Measurements from ENCODE around the gene CELA2A.
"Not testable (repeated sequence)": the region's sequence is repeated elsewhere in the genome, so short reads cannot be mapped to it uniquely, and the experiment has no call there.

CELA2A gene

DNA sequence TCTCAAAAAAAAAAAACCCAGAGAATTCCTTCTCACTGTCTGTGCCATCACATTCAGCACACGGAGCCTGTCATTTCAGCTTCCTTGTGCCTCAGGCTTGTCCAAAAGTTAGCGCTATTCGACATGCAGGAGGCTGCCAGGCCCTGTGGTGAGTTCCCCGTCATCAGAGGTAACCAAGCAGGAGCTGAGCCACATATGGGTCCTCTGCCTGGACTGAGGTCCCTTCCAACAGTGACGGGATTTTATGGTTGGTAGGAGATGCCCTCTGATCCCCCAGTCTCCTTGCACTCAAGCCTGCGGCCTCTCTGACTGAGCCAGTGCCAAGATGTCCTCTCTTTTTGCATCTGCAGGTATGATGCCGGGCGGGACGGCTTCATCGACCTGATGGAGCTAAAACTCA lies 31.0 kb upstream of the CELA2A start:
- DNase-seq (ENCODE audit: low read depth in 2 of 2) = no peak

DNA sequence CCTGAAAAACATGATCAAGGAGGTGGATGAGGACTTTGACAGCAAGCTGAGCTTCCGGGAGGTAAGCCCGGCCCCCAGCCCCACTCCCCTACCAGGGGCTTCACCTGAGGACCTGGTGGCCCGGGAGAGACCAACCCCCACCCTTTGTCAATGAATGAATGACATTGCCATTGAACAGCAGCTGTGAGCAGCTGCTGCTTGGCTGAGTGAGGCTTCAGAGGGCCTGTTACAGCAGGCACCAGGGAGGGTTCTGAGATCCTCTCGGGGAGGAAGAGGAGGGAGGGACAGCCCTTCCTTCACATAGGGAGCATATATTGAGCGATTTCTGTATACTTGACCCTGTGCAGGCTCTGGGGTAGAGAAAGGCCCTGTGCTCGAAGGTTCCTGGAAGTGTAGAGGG lies 30.6 kb upstream of the CELA2A start:
- DNase-seq (ENCODE audit: low read depth in 2 of 2) = no peak

DNA sequence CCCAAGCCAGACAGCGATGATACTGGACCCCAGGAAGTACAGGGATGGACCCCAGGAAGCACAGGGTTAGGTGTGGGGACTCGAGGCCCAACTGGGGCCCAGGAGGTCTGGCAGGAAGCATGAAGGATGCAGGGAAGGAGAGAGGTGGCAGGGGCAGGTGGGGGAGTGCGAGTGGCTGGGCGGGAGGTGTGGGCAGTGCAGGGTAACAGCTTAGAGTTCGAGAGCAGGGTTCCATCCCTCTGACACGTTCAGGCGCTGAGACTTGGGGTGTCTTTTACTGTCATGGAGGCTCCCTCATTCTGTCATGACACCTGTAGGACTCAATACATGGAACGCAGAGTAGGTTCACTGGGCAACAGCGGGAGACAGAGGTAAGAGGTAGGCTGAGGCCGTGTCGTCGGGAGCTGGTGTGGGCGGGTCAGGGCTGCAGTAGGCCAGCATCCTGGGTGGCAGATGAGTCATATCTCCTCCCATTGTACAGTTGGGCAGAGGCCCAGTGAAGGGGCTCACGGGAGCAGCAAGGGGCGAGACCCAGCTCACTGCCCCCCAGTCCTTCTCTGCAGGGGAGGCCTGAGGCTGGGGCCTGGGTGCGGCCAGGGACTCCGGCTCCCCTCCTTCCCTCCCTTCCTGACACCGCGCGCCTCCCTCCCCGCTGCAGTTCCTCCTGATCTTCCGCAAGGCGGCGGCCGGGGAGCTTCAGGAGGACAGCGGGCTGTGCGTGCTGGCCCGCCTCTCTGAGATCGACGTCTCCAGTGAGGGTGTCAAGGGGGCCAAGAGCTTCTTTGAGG lies 29.8 kb upstream of the CELA2A start:
- DNase-seq (ENCODE audit: low read depth in 2 of 2) = no peak

- no peak for DNase-seq (ENCODE audit: low read depth in 2 of 2)
Measured at GRCh38 chr1:15427280-15427666, 29.3 kb upstream of the CELA2A start.

DNA sequence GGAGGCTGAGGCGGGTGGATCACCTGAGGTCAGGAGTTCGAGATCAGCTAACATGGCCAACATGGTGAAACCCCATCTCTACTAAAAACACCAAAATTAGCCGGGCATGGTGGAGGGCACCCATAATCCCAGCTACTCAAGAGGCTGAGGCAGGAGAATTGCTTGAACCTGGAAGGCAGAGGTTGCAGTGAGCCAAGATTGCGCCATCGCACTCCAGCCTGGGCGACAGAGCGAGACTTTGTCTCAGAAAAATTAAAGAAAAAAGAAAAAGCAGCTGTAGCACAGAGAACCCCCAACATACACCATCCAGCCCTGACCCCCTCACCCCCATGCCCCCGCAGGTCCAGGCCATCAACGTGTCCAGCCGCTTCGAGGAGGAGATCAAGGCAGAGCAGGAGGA lies 28.3 kb upstream of the CELA2A start:
- not testable (repeated sequence) for DNase-seq (ENCODE audit: low read depth in 2 of 2)

DNA sequence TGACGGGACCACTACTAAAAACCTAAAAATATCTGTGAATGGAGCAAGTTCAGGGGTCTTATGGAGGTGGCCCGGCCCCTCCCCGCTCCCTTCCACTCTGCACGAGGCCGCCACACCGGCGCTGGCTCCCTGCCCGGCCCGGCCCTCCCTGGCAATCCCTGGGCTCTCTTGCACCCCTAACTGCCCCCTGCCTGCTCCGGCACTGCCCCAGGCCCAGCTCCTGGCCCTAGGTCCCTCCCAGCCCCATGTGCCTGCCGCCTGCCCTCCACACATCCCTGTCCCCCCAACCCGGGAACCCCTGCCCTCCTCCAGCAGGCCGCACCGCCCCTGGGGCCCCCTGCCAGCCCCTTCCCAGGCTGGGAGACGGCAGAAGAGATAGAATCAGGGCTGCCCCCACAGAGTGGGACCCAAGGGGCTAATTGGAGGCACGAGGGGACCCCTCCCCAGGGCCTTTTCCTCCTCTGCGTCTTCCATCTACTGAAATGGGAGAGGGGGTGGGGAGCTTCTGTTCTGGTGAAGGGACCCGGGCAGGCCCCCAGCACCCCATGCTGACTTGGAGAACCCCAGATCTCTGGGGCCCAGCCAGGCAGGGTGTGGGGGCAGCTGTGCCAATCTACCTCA lies 27.6 kb upstream of the CELA2A start:
- no peak for DNase-seq (ENCODE audit: low read depth in 2 of 2)

DNA sequence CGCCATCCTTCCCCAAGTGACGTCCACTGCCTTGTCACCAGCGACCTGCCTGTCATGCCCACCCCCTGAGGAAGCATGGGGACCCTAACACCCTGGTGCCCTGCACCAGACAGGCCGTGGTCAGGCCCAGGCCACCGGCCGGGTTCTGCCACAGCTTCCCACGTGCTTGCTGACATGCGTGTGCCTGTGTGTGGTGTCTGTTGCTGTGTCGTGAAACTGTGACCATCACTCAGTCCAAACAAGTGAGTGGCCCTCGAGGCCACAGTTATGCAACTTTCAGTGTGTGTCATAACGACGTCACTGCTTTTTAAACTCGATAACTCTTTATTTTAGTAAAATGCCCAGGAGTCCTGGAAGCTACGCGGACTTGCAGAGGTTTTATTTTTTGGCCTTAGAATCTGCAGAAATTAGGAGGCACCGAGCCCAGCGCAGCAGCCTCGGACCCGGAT lies 26.8 kb upstream of the CELA2A start:
- DNase-seq (ENCODE audit: low read depth in 2 of 2) = no peak

GRCh38 chr1:15430787-15431570 lies 25.6 kb upstream of the CELA2A start:
- no peak for DNase-seq (ENCODE audit: low read depth in 2 of 2)

- no peak for DNase-seq (ENCODE audit: low read depth in 2 of 2)
Measured at GRCh38 chr1:15431571-15431948, 25.0 kb upstream of the CELA2A start.

DNA sequence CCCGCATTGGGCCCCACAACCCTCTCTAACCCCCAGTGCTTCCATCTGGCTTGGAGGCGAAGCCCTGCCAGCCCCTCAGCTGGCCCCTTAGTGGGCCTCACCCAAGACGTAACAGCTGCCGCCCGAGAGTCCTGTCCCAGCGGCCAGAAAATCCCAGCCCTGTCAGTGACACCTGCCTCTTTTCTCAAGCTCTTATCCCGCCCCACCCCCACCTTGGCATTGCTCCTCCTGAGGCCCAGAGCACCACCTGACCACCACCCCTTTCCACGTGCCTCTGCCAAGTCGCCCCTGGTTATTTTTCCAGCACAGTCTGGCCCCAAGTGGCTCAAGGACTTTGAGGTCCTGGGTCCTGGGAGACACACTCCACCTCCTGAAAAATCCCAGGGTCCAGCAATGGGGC lies 24.2 kb upstream of the CELA2A start:
- no peak for DNase-seq (ENCODE audit: low read depth in 2 of 2)

- no peak for DNase-seq (ENCODE audit: low read depth in 2 of 2)
Measured at GRCh38 chr1:15433471-15433870, 23.1 kb upstream of the CELA2A start.

GRCh38 chr1:15434739-15435138 lies 21.8 kb upstream of the CELA2A start:
- not testable (repeated sequence) for DNase-seq (ENCODE audit: low read depth in 2 of 2)

DNA sequence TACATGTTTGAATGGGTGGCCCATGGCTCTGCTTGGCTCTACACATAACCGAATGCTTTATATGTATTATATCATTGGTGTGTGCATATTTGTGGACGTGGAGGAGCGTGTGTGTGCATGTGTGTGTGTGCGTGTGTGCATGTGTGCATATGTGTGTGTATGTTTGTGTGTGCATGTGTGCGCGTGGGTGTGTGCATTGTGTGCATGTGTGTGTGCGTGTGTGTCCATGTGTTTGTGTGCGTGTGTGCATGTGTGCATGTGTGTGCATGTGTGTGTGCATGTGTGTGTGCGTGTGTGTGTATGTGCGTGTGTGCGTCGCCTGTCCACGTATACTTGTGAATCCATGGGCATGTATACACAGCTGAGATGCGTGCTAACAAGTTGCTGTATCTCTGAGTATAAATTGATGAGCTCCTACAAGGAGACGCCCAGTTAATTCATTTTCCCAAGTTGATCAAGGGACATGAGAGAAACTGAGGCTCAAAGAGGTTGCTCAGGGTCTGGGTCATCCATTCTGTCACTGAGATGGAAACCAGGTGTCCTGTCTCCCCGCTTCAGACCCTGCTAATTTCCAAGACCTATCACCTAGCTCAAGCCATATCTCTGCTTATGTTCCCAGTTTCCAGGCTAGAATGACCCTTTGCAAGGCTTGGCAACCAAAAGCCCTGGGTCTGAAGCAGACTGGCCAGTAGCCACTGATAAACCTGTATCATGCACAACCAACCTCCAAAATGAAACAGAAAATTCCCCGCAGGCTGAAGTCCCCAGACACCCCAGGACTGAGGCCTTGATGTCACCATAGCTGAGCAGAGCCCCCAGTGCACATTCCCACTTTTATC lies 21.1 kb upstream of the CELA2A start:
- no peak for DNase-seq (ENCODE audit: low read depth in 2 of 2)

DNA sequence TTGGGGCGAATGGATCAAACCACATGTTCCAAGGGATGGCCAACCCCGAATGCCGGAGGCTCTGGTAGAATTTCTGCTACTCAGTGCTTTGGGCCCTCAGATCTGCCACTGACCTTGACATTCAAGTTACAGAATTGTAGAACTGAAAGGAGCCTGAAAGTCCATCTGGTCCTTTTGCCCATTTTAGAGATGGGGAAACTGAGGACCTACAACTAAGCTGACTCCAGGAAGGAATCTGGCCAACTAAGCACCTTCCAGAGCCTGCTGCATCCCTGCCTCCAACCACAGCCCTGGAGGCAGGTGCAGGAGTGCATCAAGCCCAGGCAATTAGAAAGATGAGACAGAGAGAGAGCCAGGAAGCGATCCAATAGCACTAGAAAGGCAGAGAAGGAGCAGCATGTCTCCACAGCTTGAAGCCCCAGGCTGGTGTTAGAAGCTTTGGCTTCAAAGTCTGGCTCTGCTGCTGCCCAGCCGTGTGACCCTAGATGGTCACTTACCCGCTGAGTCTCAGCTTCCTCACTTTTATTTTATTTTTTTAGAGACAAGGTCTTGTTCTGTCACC lies 19.6 kb upstream of the CELA2A start:
- DNase-seq (ENCODE audit: low read depth in 2 of 2) = no peak

- no peak for DNase-seq (ENCODE audit: low read depth in 2 of 2)
Measured at GRCh38 chr1:15439325-15439724, 17.2 kb upstream of the CELA2A start.

GRCh38 chr1:15440357-15440756 lies 16.2 kb upstream of the CELA2A start:
- DNase-seq (ENCODE audit: low read depth in 2 of 2) = no peak

GRCh38 chr1:15441247-15441646 lies 15.3 kb upstream of the CELA2A start:
- DNase-seq (ENCODE audit: low read depth in 2 of 2) = no peak

- DNase-seq (ENCODE audit: low read depth in 2 of 2) = no peak
Measured at GRCh38 chr1:15442119-15442518, 14.4 kb upstream of the CELA2A start.

DNA sequence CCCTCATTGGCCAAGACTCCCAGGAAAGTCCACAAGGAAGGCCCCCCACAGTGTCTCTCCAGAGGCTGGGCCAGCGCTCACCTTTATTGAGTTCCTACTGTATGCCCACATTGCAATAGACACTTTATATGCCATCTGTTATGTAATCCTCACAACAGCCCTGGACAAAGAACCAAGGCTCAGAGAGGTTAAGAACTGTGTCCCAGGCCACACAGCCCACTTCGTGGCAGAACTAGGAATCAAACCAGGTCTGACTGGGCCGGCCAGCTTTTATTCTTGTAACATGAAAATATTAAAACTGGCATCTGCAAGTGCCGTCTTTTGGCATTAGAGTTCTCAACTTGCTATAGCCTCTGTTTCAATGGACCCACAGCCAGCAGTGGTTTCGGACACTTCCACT lies 13.8 kb upstream of the CELA2A start:
- no peak for DNase-seq (ENCODE audit: low read depth in 2 of 2)

- DNase-seq (ENCODE audit: low read depth in 2 of 2) = no peak
Measured at GRCh38 chr1:15443281-15443680, 13.3 kb upstream of the CELA2A start.
